HEK293 (cell line): ENCODE measurements around the gene MAP1S.

Source experiments
- CTCF ChIA-PET: fragments of 350-600 bp; formaldehyde crosslinking; extraction: SDS; loops from one replicate; lab custom pipeline; 2021; ENCODE audit warnings: antibody characterized with exemption; lab: Yijun Ruan, JAX
- POLR2A ChIA-PET: fragments of 300-600 bp; formaldehyde crosslinking; extraction: SDS; loops from one replicate; lab custom pipeline; 2020; ENCODE audit warnings: antibody characterized with exemption, inconsistent platforms; lab: Yijun Ruan, JAX
- H3K27ac ChIP-seq: fragments of 200-500 bp; sonication (Bioruptor generic); 2 replicates; pipeline ENCODE4 v1.5.1; 2014; ENCODE audit warnings: low read depth, low read length, control low read depth, inconsistent platforms; ENCODE audit errors: extremely low read depth
- H3K36me3 ChIP-seq, 2 experiments: fragments of 200-500 bp in 1 of 2; sonication (Bioruptor generic) in 1 of 2; 1 replicate in 1 of 2; 2 replicates in 1 of 2; pipeline ENCODE4 v1.5.1; 2014 to 2017; ENCODE audit warnings: inconsistent platforms in 2 of 2, low read length in 2 of 2; ENCODE audit not compliant: control insufficient read depth in 2 of 2, insufficient read depth in 1 of 2
- H3K4me1 ChIP-seq: fragments of 200-500 bp; sonication (Bioruptor generic); 2 replicates; pipeline ENCODE4 v1.5.1; 2014; ENCODE audit warnings: mild to moderate bottlenecking, low read length, inconsistent platforms; ENCODE audit not compliant: control insufficient read depth, insufficient read depth
- H3K4me3 ChIP-seq: 2 replicates; pipeline ENCODE4 v1.5.1; 2011; ENCODE audit warnings: low read depth, mild to moderate bottlenecking, control low read depth, low read length, moderate library complexity
- H3K9me3 ChIP-seq: fragments of 200-500 bp; sonication (Bioruptor generic); 2 replicates; pipeline ENCODE4 v1.5.1; 2014; ENCODE audit warnings: low read depth, low read length, inconsistent platforms; ENCODE audit not compliant: control insufficient read depth, insufficient read depth
- BCL11A ChIP-seq: fragments of 450-650 bp; formaldehyde crosslinking; IDR thresholded peaks from 2 replicates; pipeline ENCODE4 v1.5.1; 2016; ENCODE audit warnings: low read depth, missing biosample characterization, missing genetic modification characterization
- GLI2 ChIP-seq: fragments of 450-650 bp; formaldehyde crosslinking; IDR thresholded peaks from 2 replicates; pipeline ENCODE4; 2017; ENCODE audit warnings: missing biosample characterization, missing genetic modification characterization, low read depth, borderline replicate concordance
- GLI4 ChIP-seq: fragments of 450-650 bp; formaldehyde crosslinking; IDR thresholded peaks from 2 replicates; pipeline ENCODE4 v1.5.1; 2016; ENCODE audit warnings: missing biosample characterization, missing genetic modification characterization
- MYNN ChIP-seq: fragments of 450-650 bp; formaldehyde crosslinking; IDR thresholded peaks from 2 replicates; pipeline ENCODE4 v1.5.1; 2016; ENCODE audit warnings: missing biosample characterization, missing genetic modification characterization, borderline replicate concordance
- ZBTB49 ChIP-seq: fragments of 450-650 bp; formaldehyde crosslinking; IDR thresholded peaks from 2 replicates; pipeline ENCODE4 v1.5.1; 2016; ENCODE audit warnings: missing biosample characterization, missing genetic modification characterization, low read depth
- ZEB2 ChIP-seq: fragments of 450-650 bp; formaldehyde crosslinking; IDR thresholded peaks from 2 replicates; pipeline ENCODE4 v1.5.1; 2016; ENCODE audit warnings: missing biosample characterization, missing genetic modification characterization
- ZFP3 ChIP-seq: fragments of 450-650 bp; formaldehyde crosslinking; IDR thresholded peaks from 2 replicates; pipeline ENCODE4 v1.5.1; 2016; ENCODE audit warnings: low read depth, missing biosample characterization, missing genetic modification characterization
- ZNF114 ChIP-seq: fragments of 450-650 bp; formaldehyde crosslinking; IDR thresholded peaks from 2 replicates; pipeline ENCODE4 v1.5.0; 2017; ENCODE audit warnings: missing biosample characterization, missing genetic modification characterization
- ZNF341 ChIP-seq: fragments of 450-650 bp; formaldehyde crosslinking; IDR thresholded peaks from 2 replicates; pipeline ENCODE4; 2016; ENCODE audit warnings: low read depth, missing biosample characterization, missing genetic modification characterization
- ZNF510 ChIP-seq: fragments of 450-650 bp; formaldehyde crosslinking; IDR thresholded peaks from 2 replicates; pipeline ENCODE4 v1.5.1; 2018; ENCODE audit warnings: mild to moderate bottlenecking, missing genetic modification characterization, missing biosample characterization; ENCODE audit not compliant: insufficient replicate concordance
- ZNF518A ChIP-seq: fragments of 450-650 bp; formaldehyde crosslinking; conservative IDR thresholded peaks from 2 replicates; pipeline ENCODE4 v1.5.1; 2016; ENCODE audit warnings: low read depth, missing biosample characterization, missing genetic modification characterization
- ZNF561 ChIP-seq: fragments of 450-650 bp; IDR thresholded peaks from 2 replicates; pipeline ENCODE4 v1.5.1; 2018; ENCODE audit warnings: missing biosample characterization, missing genetic modification characterization, borderline replicate concordance
- ZNF639 ChIP-seq: fragments of 450-650 bp; formaldehyde crosslinking; IDR thresholded peaks from 2 replicates; pipeline ENCODE4 v1.5.1; 2016; ENCODE audit warnings: missing biosample characterization, missing genetic modification characterization
- ZNF768 ChIP-seq: fragments of 450-650 bp; formaldehyde crosslinking; IDR thresholded peaks from 2 replicates; pipeline ENCODE4 v1.5.1; 2018; ENCODE audit warnings: missing biosample characterization, mild to moderate bottlenecking, missing genetic modification characterization
- ZNF830 ChIP-seq: fragments of 450-650 bp; IDR thresholded peaks from 2 replicates; pipeline ENCODE4 v1.5.0; 2018; ENCODE audit warnings: missing biosample characterization, missing genetic modification characterization, low read depth, mild to moderate bottlenecking, moderate library complexity
- TF ChIP-seq, protein P1 (sequence below): fragments of 450-650 bp; formaldehyde crosslinking; IDR thresholded peaks from 2 replicates; pipeline ENCODE4 v1.5.1; 2016; ENCODE audit warnings: missing biosample characterization, missing genetic modification characterization

MAP1S gene

GRCh38 chr19:17754634-17755442 lies 35.6 kb downstream of the MAP1S start:
- CTCF ChIA-PET = interaction anchor here (0.5 to 7.0 kb wide), 6 partner anchors 12 to 396 kb away, joined by 3 to 46 read pairs (median 4); no protein-coding TSS in a partner anchor

DNA sequence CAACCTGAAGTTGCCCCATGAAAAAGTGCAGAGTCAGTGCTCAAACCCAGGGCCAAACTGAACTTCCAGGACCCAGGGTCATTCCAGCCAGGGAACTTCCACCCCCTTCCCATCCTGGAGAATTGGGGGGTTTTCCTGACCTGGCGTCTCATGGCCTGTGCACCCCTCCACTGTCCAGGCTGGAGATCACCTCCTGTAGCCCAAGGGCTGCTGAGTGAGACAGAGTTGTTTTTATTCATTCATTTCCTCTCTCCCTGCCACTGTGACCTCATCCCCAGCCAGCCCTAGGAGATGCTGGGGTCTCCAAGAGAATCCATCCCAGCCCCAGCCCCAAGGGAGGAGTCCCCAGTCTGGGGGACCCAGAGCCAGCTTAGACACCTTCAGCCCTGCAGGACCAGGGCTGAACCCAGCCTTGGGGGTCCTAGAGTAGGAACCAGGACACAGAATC lies 36.2 kb downstream of the MAP1S start:
- Histone ChIP-seq H3K4me3 (no peak overlapping the region), H3K36me3 (no peaks in the 10 kb centered on the region), H3K9me3 (no peaks in the 10 kb centered on the region), H3K27ac (no peak overlapping the region)
- CTCF ChIA-PET = interaction anchor here (0.9 to 7.0 kb wide), 3 partner anchors 11 to 314 kb away, joined by 3 to 46 read pairs (median 4); no protein-coding TSS in a partner anchor
- POLR2A ChIA-PET = interaction anchor here (0.5 to 1.2 kb wide), 2 partner anchors 18 to 38 kb away, joined by 3 to 13 read pairs; no protein-coding TSS in a partner anchor
- TF ChIP-seq BCL11A (tag by site-specific recombination) = no peak
- no peak for TF ChIP-seq ZNF510 (tag by site-specific recombination)
- TF ChIP-seq GLI2 (tag by site-specific recombination) = no peak
- TF ChIP-seq, all 188 proteins: peak for 0
- H3K4me1 ChIP-seq = no peaks in the 10 kb centered on the region

More at GRCh38 chr19:17754634-17755442, 35.6 kb downstream of the MAP1S start:
- POLR2A ChIA-PET = interaction anchor here (1.2 kb wide), 1 partner anchor 17 kb away, joined by 13 read pairs; no protein-coding TSS in a partner anchor
- H3K27ac ChIP-seq = no peak overlapping the region
- no peaks in the 10 kb centered on the region for H3K4me1 ChIP-seq
- TF ChIP-seq ZNF830 (no peak), MYNN (tag by site-specific recombination) (peak; percentile 96), ZFP3 (tag by site-specific recombination) (peak; percentile 94)
- TF ChIP-seq, all 188 proteins: peak for 2
- Histone ChIP-seq H3K36me3 (no peaks in the 10 kb centered on the region), H3K9me3 (no peaks in the 10 kb centered on the region), H3K4me3 (no peak overlapping the region)

GRCh38 chr19:17755977-17756670 lies 36.8 kb downstream of the MAP1S start:
- Histone ChIP-seq H3K27ac (no peak overlapping the region), H3K36me3 (no peaks in the 10 kb centered on the region), H3K4me3 (no peak overlapping the region), H3K9me3 (no peaks in the 10 kb centered on the region), H3K4me1 (no peaks in the 10 kb centered on the region)
- CTCF ChIA-PET = interaction anchor here (0.9 to 7.0 kb wide), 3 partner anchors 11 to 315 kb away, joined by 4 to 46 read pairs (median 6); no protein-coding TSS in a partner anchor
- POLR2A ChIA-PET = interaction anchor here (0.5 kb wide), 1 partner anchor 39 kb away, joined by 3 read pairs; no protein-coding TSS in a partner anchor
- TF ChIP-seq ZNF768 (0 out of 2 replicates have a peak, but pooled peaks have one; percentile 19), MYNN (tag by site-specific recombination) (peak; percentile 98), GLI4 (tag by site-specific recombination) (no peak), ZNF639 (no peak), ZNF341 (tag by site-specific recombination) (no peak), ZNF561 (tag by site-specific recombination) (no peak), ZBTB49 (tag by site-specific recombination) (no peak), ZNF518A (tag by site-specific recombination) (no peak), ZNF114 (tag by site-specific recombination) (no peak), ZEB2 (tag by site-specific recombination) (no peak)
- TF ChIP-seq, protein P1, sequence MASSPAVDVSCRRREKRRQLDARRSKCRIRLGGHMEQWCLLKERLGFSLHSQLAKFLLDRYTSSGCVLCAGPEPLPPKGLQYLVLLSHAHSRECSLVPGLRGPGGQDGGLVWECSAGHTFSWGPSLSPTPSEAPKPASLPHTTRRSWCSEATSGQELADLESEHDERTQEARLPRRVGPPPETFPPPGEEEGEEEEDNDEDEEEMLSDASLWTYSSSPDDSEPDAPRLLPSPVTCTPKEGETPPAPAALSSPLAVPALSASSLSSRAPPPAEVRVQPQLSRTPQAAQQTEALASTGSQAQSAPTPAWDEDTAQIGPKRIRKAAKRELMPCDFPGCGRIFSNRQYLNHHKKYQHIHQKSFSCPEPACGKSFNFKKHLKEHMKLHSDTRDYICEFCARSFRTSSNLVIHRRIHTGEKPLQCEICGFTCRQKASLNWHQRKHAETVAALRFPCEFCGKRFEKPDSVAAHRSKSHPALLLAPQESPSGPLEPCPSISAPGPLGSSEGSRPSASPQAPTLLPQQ (tag by site-specific recombination) = 0 out of 2 replicates have a peak, but pooled peaks have one; percentile 52
